Mononuclear cell (primary cell): ENCODE measurements around the gene GNA15. TPM values are rescaled to one million over a fixed set of nuclear protein-coding genes. Genes with fewer than 3 reads are reported as not detected.

Experiments used
- H3K27me3 ChIP-seq: 2 replicates; pipeline ENCODE4 v1.6.0; 2011; ENCODE audit warnings: low read length, control low read depth; ENCODE audit not compliant: insufficient read depth
- H3K4me1 ChIP-seq: 2 replicates; pipeline ENCODE4 v1.5.1; 2011; ENCODE audit warnings: mild to moderate bottlenecking, low read length, control low read depth; ENCODE audit not compliant: insufficient read depth
- H3K4me3 ChIP-seq: 2 replicates; pipeline ENCODE4 v1.5.1; 2011; ENCODE audit warnings: mild to moderate bottlenecking, low read length, moderate library complexity
- H3K9me3 ChIP-seq: 2 replicates; pipeline ENCODE4 v1.5.1; 2011; ENCODE audit warnings: low read depth, mild to moderate bottlenecking, control low read depth, low read length
- total RNA-seq: library from RNA; depleted of rRNA; stranded (reverse); fragments of >200 nt; gene quantifications from one replicate; pipeline ENCODE4 v1.2.3, GENCODE V29; 2012

Gene GNA15
- total RNA-seq, 1 donor: 48.3 TPM

- peaks cover 30% of the 10 kb centered on the region for H3K4me1 ChIP-seq
- H3K4me3 ChIP-seq: no peak overlapping the region
- H3K27me3 ChIP-seq: peaks cover 7% of the 10 kb centered on the region
- no peaks in the 10 kb centered on the region for H3K9me3 ChIP-seq
Measured at GRCh38 chr19:3100747-3101730, 34.8 kb upstream of the GNA15 start.

- H3K27me3 ChIP-seq: no peaks in the 10 kb centered on the region
- peaks cover 26% of the 10 kb centered on the region for H3K4me1 ChIP-seq
- no peaks in the 10 kb centered on the region for H3K9me3 ChIP-seq
- no peak overlapping the region for H3K4me3 ChIP-seq
Measured at GRCh38 chr19:3102239-3103140, 33.3 kb upstream of the GNA15 start.

- Histone ChIP-seq H3K27me3 (no peaks in the 10 kb centered on the region), H3K4me1 (peaks cover 10% of the 10 kb centered on the region), H3K9me3 (no peaks in the 10 kb centered on the region), H3K4me3 (no peak overlapping the region)
Measured at GRCh38 chr19:3104708-3104983, 31.2 kb upstream of the GNA15 start.

GRCh38 chr19:3105641-3106508 is 30.0 kb upstream of the GNA15 start:
- Histone ChIP-seq H3K4me3 (no peak overlapping the region), H3K9me3 (no peaks in the 10 kb centered on the region), H3K4me1 (peaks cover 10% of the 10 kb centered on the region), H3K27me3 (no peaks in the 10 kb centered on the region)

- peaks cover 10% of the 10 kb centered on the region for H3K4me1 ChIP-seq
- no peaks in the 10 kb centered on the region for H3K27me3 ChIP-seq
Measured at GRCh38 chr19:3106509-3107141, 29.2 kb upstream of the GNA15 start.

GRCh38 chr19:3107658-3108057 is 28.2 kb upstream of the GNA15 start:
- Histone ChIP-seq H3K9me3 (no peaks in the 10 kb centered on the region), H3K4me1 (peaks cover 10% of the 10 kb centered on the region), H3K4me3 (no peak overlapping the region), H3K27me3 (no peaks in the 10 kb centered on the region)

More at GRCh38 chr19:3106509-3107141, 29.2 kb upstream of the GNA15 start:
- Histone ChIP-seq H3K4me3 (no peak overlapping the region), H3K9me3 (no peaks in the 10 kb centered on the region)

- Histone ChIP-seq H3K9me3 (no peaks in the 10 kb centered on the region), H3K4me3 (no peak overlapping the region), H3K27me3 (no peaks in the 10 kb centered on the region), H3K4me1 (peaks cover 5% of the 10 kb centered on the region)
Measured at GRCh38 chr19:3108775-3109174, 27.1 kb upstream of the GNA15 start.

- H3K4me1 ChIP-seq: no peaks in the 10 kb centered on the region
- H3K9me3 ChIP-seq: no peaks in the 10 kb centered on the region
- no peaks in the 10 kb centered on the region for H3K27me3 ChIP-seq
Measured at GRCh38 chr19:3109491-3109890, 26.3 kb upstream of the GNA15 start.

GRCh38 chr19:3110126-3110825 is 25.6 kb upstream of the GNA15 start:
- Histone ChIP-seq H3K4me1 (no peaks in the 10 kb centered on the region), H3K27me3 (no peaks in the 10 kb centered on the region), H3K9me3 (no peaks in the 10 kb centered on the region), H3K4me3 (no peak overlapping the region)

More at GRCh38 chr19:3109491-3109890, 26.3 kb upstream of the GNA15 start:
- no peak overlapping the region for H3K4me3 ChIP-seq

GRCh38 chr19:3111586-3112247 is 24.1 kb upstream of the GNA15 start:
- H3K4me3 ChIP-seq: no peak overlapping the region
- no peaks in the 10 kb centered on the region for H3K9me3 ChIP-seq
- H3K4me1 ChIP-seq: no peaks in the 10 kb centered on the region
- no peaks in the 10 kb centered on the region for H3K27me3 ChIP-seq

- no peaks in the 10 kb centered on the region for H3K27me3 ChIP-seq
- no peaks in the 10 kb centered on the region for H3K9me3 ChIP-seq
- H3K4me1 ChIP-seq: no peaks in the 10 kb centered on the region
- no peak overlapping the region for H3K4me3 ChIP-seq
Measured at GRCh38 chr19:3112375-3113099, 23.3 kb upstream of the GNA15 start.

- no peaks in the 10 kb centered on the region for H3K27me3 ChIP-seq
- no peaks in the 10 kb centered on the region for H3K9me3 ChIP-seq
- no peaks in the 10 kb centered on the region for H3K4me1 ChIP-seq
- H3K4me3 ChIP-seq: no peak overlapping the region
Measured at GRCh38 chr19:3113100-3114017, 22.5 kb upstream of the GNA15 start.
